HepG2 (cell line): ENCODE data around the gene API5. TPM values are rescaled to one million over a fixed set of nuclear protein-coding genes. Genes with fewer than 3 reads are reported as not detected.
A peak's percentile ranks its signal among the peaks of the same experiment; 100 is the strongest.

Source experiments
- IKZF5 ChIP-seq: IDR thresholded peaks from 2 replicates; pipeline ENCODE4 v1.6.1; 2018; ENCODE audit warnings: missing genetic modification reagents, mild to moderate bottlenecking, missing compliant biosample characterization
- KLF13 ChIP-seq: sonication (generic); formaldehyde crosslinking; IDR thresholded peaks from 2 replicates; pipeline ENCODE4 v1.4.0; 2020; ENCODE audit warnings: mild to moderate bottlenecking, missing genetic modification reagents
- MED13 ChIP-seq: sonication (generic); formaldehyde crosslinking; IDR thresholded peaks from 2 replicates; pipeline ENCODE4 v1.5.0; 2020; ENCODE audit warnings: missing genetic modification reagents
- MXI1 ChIP-seq: IDR thresholded peaks from 3 replicates; pipeline ENCODE4 v1.6.1; 2012; ENCODE audit warnings: low read depth, low read length, inconsistent platforms, borderline replicate concordance
- NCOA5 ChIP-seq: sonication (generic); formaldehyde crosslinking; IDR thresholded peaks from 2 replicates; pipeline ENCODE4 v1.4.0; 2020; ENCODE audit warnings: missing genetic modification reagents
- PCBP2 ChIP-seq: fragments of 200-400 bp; formaldehyde crosslinking; optimal IDR thresholded peaks from 2 replicates; pipeline ENCODE3; 2018; ENCODE audit warnings: low read length, low read depth; ENCODE audit not compliant: poor library complexity, severe bottlenecking
- ZBTB7B ChIP-seq: sonication (generic); formaldehyde crosslinking; IDR thresholded peaks from 2 replicates; pipeline ENCODE4 v1.4.0; 2020; ENCODE audit warnings: missing genetic modification reagents
- ZFY ChIP-seq: sonication (generic); formaldehyde crosslinking; IDR thresholded peaks from 2 replicates; pipeline ENCODE4 v1.4.0; 2020; ENCODE audit warnings: missing genetic modification reagents
- ZNF20 ChIP-seq: sonication (generic); formaldehyde crosslinking; IDR thresholded peaks from 2 replicates; pipeline ENCODE4 v1.4.0; 2020; ENCODE audit warnings: mild to moderate bottlenecking, moderate library complexity, missing genetic modification reagents
- ZNF276 ChIP-seq: sonication (generic); formaldehyde crosslinking; IDR thresholded peaks from 2 replicates; pipeline ENCODE4 v1.4.0; 2020; ENCODE audit warnings: mild to moderate bottlenecking, low read depth, missing genetic modification reagents
- ZNF543 ChIP-seq: sonication (generic); formaldehyde crosslinking; IDR thresholded peaks from 2 replicates; pipeline ENCODE4 v1.4.0; 2020; ENCODE audit warnings: mild to moderate bottlenecking, missing genetic modification reagents
- ZNF784 ChIP-seq: sonication (generic); formaldehyde crosslinking; IDR thresholded peaks from 2 replicates; pipeline ENCODE4 v1.5.1; 2020; ENCODE audit warnings: missing genetic modification reagents, mild to moderate bottlenecking, borderline replicate concordance
- ZSCAN31 ChIP-seq: sonication (generic); formaldehyde crosslinking; IDR thresholded peaks from 2 replicates; pipeline ENCODE4 v1.5.0; 2020; ENCODE audit warnings: low read depth, mild to moderate bottlenecking, missing genetic modification reagents
- polyA plus RNA-seq, 8 experiments: library from polyadenylated mRNA; depleted of rRNA in 3 of 8; stranded (reverse) in 7 of 8; unstranded in 1 of 8; fragments of >200 nt; fragmentation: Illumina TruSeq in 4 of 8; extraction: Trizol in 4 of 8; gene quantifications; 2 replicates each; pipeline versions ENCODE4 v1.2.1 to v1.2.3, GENCODE V29; 2011 to 2016; ENCODE audit warnings: low read depth in 4 of 8, missing spikeins in 1 of 8, mixed read lengths in 1 of 8; ENCODE audit not compliant: insufficient read depth in 1 of 8
- total RNA-seq, 5 experiments: library from RNA; depleted of rRNA; stranded (reverse); fragments of >200 nt; fragmentation: Illumina TruSeq; extraction: Trizol; gene quantifications; 2 replicates each; pipeline ENCODE4 v1.2.3, GENCODE V29; 2016; ENCODE audit warnings: low read depth in 1 of 5
- TF ChIP-seq, protein P1 (sequence below): sonication (generic); formaldehyde crosslinking; IDR thresholded peaks from 2 replicates; pipeline ENCODE4 v1.8.1; 2022; ENCODE audit warnings: low read depth, mild to moderate bottlenecking, missing genetic modification reagents
- TF ChIP-seq, protein P2 (sequence below): sonication (generic); formaldehyde crosslinking; IDR thresholded peaks from 2 replicates; pipeline ENCODE4 v1.5.0; 2020; ENCODE audit warnings: missing genetic modification reagents
- TF ChIP-seq, protein P3 (sequence below): sonication (generic); formaldehyde crosslinking; IDR thresholded peaks from 2 replicates; pipeline ENCODE4 v1.4.0; 2020; ENCODE audit warnings: missing genetic modification reagents, borderline replicate concordance

The API5 gene
- total and polyA plus RNA-seq, 2 of the 13 experiments (the other 11 are each of a cell fraction or from before 2014, with no cell fraction given) = 21.6 to 59.0 TPM

- TF ChIP-seq, protein P1, sequence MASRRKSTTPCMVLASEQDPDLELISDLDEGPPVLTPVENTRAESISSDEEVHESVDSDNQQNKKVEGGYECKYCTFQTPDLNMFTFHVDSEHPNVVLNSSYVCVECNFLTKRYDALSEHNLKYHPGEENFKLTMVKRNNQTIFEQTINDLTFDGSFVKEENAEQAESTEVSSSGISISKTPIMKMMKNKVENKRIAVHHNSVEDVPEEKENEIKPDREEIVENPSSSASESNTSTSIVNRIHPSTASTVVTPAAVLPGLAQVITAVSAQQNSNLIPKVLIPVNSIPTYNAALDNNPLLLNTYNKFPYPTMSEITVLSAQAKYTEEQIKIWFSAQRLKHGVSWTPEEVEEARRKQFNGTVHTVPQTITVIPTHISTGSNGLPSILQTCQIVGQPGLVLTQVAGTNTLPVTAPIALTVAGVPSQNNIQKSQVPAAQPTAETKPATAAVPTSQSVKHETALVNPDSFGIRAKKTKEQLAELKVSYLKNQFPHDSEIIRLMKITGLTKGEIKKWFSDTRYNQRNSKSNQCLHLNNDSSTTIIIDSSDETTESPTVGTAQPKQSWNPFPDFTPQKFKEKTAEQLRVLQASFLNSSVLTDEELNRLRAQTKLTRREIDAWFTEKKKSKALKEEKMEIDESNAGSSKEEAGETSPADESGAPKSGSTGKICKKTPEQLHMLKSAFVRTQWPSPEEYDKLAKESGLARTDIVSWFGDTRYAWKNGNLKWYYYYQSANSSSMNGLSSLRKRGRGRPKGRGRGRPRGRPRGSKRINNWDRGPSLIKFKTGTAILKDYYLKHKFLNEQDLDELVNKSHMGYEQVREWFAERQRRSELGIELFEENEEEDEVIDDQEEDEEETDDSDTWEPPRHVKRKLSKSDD (CRISPR knock-in tag) = peak; percentile 17; the same call in 1 of the 2 replicates
- TF ChIP-seq KLF13 (CRISPR knock-in tag) = no peak; the same call in 1 of the 2 replicates
- peak; percentile 81 for TF ChIP-seq IKZF5
- no peak for TF ChIP-seq PCBP2
- TF ChIP-seq ZFY = peak; percentile 99
- peak; percentile 71; the same call in 1 of the 2 replicates for TF ChIP-seq ZNF543 (CRISPR knock-in tag)
- TF ChIP-seq, protein P2, sequence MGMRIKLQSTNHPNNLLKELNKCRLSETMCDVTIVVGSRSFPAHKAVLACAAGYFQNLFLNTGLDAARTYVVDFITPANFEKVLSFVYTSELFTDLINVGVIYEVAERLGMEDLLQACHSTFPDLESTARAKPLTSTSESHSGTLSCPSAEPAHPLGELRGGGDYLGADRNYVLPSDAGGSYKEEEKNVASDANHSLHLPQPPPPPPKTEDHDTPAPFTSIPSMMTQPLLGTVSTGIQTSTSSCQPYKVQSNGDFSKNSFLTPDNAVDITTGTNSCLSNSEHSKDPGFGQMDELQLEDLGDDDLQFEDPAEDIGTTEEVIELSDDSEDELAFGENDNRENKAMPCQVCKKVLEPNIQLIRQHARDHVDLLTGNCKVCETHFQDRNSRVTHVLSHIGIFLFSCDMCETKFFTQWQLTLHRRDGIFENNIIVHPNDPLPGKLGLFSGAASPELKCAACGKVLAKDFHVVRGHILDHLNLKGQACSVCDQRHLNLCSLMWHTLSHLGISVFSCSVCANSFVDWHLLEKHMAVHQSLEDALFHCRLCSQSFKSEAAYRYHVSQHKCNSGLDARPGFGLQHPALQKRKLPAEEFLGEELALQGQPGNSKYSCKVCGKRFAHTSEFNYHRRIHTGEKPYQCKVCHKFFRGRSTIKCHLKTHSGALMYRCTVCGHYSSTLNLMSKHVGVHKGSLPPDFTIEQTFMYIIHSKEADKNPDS = no peak
- no peak for TF ChIP-seq NCOA5 (CRISPR knock-in tag)
- peak; percentile 65; the same call in 1 of the 2 replicates for TF ChIP-seq ZNF784 (CRISPR knock-in tag)
- no peak; the same call in 1 of the 2 replicates for TF ChIP-seq ZNF276 (CRISPR knock-in tag)
- TF ChIP-seq, protein P3, sequence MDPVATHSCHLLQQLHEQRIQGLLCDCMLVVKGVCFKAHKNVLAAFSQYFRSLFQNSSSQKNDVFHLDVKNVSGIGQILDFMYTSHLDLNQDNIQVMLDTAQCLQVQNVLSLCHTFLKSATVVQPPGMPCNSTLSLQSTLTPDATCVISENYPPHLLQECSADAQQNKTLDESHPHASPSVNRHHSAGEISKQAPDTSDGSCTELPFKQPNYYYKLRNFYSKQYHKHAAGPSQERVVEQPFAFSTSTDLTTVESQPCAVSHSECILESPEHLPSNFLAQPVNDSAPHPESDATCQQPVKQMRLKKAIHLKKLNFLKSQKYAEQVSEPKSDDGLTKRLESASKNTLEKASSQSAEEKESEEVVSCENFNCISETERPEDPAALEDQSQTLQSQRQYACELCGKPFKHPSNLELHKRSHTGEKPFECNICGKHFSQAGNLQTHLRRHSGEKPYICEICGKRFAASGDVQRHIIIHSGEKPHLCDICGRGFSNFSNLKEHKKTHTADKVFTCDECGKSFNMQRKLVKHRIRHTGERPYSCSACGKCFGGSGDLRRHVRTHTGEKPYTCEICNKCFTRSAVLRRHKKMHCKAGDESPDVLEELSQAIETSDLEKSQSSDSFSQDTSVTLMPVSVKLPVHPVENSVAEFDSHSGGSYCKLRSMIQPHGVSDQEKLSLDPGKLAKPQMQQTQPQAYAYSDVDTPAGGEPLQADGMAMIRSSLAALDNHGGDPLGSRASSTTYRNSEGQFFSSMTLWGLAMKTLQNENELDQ (CRISPR knock-in tag) = no peak; the same call in 1 of the 2 replicates
- no peak for TF ChIP-seq ZNF20
- peak; percentile 69; the same call in 1 of the 2 replicates for TF ChIP-seq ZSCAN31 (CRISPR knock-in tag)
- peak; percentile 77; the same call in 1 of the 3 replicates for TF ChIP-seq MXI1
- TF ChIP-seq ZBTB7B (CRISPR knock-in tag) = peak; percentile 77
- 0 out of 2 replicates have a peak, but pooled peaks have one; percentile 59 for TF ChIP-seq MED13 (CRISPR knock-in tag)
Observed at GRCh38 chr11:43311791-43312607, at the start of gene API5 (continued).
